ENCODE results near the gene DEFB127. TPM values are rescaled to one million over a fixed set of nuclear protein-coding genes. Genes with fewer than 3 reads are reported as not detected.
"Not testable (repeated sequence)": the region's sequence is repeated elsewhere in the genome, so short reads cannot be mapped to it uniquely, and the experiment has no call there.

The DEFB127 gene, protein sequence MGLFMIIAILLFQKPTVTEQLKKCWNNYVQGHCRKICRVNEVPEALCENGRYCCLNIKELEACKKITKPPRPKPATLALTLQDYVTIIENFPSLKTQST
- not detected for total RNA-seq

DNA sequence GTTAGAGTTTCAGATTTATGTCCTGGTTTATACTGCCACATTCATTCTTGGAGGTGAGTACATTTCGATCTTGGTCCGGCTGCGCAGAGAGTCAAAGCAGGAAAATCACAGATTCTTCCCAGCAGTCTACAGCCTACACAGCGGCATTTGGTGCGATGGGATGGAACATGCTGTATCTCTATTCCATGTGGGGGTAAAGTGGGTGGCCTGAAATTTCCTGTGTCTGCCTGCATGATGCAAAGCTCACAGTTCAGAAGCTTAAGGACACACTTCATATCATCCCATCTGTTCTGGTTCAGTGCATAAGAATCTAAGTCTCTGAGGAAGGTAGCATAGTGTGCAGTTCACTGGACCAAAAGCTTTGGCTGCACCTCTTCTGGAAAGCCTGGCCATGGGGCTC lies at the start of gene DEFB127:
Gene DEFB127, plus strand, starts transcription at position 301 of the 400 bp plus-strand sequence. Its CDS starts 91 bp downstream, at position 392.
- Histone ChIP-seq H3K4me1 (no peaks in the 10 kb centered on the region), H3K27ac (no peak within 1 kb of the TSS), H3K27me3 (peaks cover 5% of the 10 kb centered on the region), H3K4me3 (no peak within 1 kb of the TSS), H3K36me3 (no peaks in the 10 kb centered on the region), H3K9me3 (no peaks in the 10 kb centered on the region)
- 90% methylated on average over 5 of the region's 5 CpGs for WGBS
- TF ChIP-seq POLR2AphosphoS5 (IDR thresholded peaks at IDR 0.05) (no peak), POLR2A (IDR thresholded peaks at IDR 0.05) (no peak), EP300 (IDR thresholded peaks at IDR 0.05) (no peak)
- TF ChIP-seq, protein P1, sequence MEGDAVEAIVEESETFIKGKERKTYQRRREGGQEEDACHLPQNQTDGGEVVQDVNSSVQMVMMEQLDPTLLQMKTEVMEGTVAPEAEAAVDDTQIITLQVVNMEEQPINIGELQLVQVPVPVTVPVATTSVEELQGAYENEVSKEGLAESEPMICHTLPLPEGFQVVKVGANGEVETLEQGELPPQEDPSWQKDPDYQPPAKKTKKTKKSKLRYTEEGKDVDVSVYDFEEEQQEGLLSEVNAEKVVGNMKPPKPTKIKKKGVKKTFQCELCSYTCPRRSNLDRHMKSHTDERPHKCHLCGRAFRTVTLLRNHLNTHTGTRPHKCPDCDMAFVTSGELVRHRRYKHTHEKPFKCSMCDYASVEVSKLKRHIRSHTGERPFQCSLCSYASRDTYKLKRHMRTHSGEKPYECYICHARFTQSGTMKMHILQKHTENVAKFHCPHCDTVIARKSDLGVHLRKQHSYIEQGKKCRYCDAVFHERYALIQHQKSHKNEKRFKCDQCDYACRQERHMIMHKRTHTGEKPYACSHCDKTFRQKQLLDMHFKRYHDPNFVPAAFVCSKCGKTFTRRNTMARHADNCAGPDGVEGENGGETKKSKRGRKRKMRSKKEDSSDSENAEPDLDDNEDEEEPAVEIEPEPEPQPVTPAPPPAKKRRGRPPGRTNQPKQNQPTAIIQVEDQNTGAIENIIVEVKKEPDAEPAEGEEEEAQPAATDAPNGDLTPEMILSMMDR (IDR thresholded peaks at IDR 0.05): no peak
- DNase-seq (ENCODE audit: low spot score in 2 of 2): no peak

DNA sequence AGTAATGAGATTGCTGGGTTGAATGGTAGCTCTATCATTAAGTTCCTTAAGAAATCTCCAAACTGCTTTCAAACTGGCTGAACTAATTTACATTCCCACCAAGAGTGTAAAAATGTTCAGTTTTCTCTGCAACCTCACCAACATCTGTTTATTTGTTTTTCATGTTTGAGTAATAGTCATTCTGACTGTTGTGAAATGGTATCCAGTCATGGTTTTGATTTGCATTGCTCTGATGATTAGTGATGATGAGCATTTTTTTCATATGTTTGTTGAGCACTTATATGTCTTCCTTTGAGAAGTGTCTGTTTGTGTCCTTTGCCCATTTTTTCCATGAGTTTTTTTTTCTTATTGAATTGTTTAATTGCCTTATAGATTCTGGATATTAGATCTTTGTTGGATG lies 44.9 kb upstream of the DEFB127 start:
- no peak for DNase-seq (ENCODE audit: low spot score in 2 of 2)
- Histone ChIP-seq H3K36me3 (no peaks in the 10 kb centered on the region), H3K9me3 (peaks cover 3% of the 10 kb centered on the region), H3K27ac (no peak overlapping the region), H3K27me3 (peaks cover 20% of the 10 kb centered on the region), H3K4me3 (no peak overlapping the region), H3K4me1 (no peaks in the 10 kb centered on the region)
- TF ChIP-seq POLR2AphosphoS5 (IDR thresholded peaks at IDR 0.05): no peak
- no peak for TF ChIP-seq POLR2A (IDR thresholded peaks at IDR 0.05)
- TF ChIP-seq EP300 (IDR thresholded peaks at IDR 0.05): no peak
- TF ChIP-seq, protein P1 (IDR thresholded peaks at IDR 0.05): no peak

DNA sequence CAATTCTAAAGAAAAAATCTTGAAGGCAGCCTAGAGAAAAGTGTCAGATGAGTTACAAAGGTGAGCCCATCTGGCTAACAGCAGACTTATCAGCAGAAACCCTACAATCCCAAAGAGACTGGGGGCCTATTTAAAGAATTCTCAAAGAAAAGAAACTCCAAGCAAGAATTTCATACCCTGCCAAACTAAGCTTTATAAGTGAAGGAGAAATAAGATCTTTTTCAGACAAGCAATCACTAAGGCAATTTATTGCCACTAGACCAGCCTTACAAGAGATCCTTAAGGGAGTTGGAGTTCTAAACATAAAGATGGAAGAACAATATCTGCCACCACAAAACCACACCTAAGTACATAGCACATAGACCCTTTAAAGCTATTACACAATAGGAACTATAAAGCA lies 39.7 kb upstream of the DEFB127 start:
- no peak for DNase-seq (ENCODE audit: low spot score in 2 of 2)
- no peak overlapping the region for H3K27ac ChIP-seq
- peaks cover 25% of the 10 kb centered on the region for H3K27me3 ChIP-seq
- TF ChIP-seq EP300 (IDR thresholded peaks at IDR 0.05): no peak
- no peak for TF ChIP-seq POLR2AphosphoS5 (IDR thresholded peaks at IDR 0.05)
- TF ChIP-seq, protein P1 (IDR thresholded peaks at IDR 0.05): no peak
- TF ChIP-seq POLR2A (IDR thresholded peaks at IDR 0.05): no peak
- peaks cover 3% of the 10 kb centered on the region for H3K9me3 ChIP-seq
- no peak overlapping the region for H3K4me3 ChIP-seq
- H3K36me3 ChIP-seq: no peaks in the 10 kb centered on the region
- H3K4me1 ChIP-seq: no peaks in the 10 kb centered on the region

DNA sequence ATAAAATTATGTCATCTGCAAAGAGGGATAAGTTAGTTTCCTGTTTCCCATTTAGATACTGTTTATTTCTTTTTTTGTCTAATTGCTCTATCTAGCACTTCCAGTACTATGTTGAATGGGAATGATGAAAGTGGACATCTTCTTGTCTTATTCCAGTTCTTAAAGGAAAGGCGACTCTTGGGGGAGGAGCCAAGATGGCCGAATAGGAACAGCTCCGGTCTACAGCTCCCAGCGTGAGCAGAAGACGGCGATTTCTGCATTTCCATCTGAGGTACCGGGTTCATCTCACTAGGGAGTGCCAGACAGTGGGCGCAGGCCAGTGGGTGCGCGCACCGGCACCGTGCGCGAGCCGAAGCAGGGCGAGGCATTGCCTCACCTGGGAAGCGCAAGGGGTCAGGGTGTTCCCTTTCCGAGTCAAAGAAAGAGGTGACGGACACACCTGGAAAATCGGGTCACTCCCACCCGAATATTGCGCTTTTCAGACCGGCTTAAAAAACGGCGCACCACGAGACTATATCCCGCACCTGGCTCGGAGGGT lies 27.4 kb upstream of the DEFB127 start:
- not testable (repeated sequence) for H3K4me1 ChIP-seq; DNase-seq (ENCODE audit: low spot score in 2 of 2); H3K9me3 ChIP-seq; H3K27me3 ChIP-seq; H3K4me3 ChIP-seq; H3K27ac ChIP-seq; H3K36me3 ChIP-seq
- WGBS: 84% methylated on average over 21 of the region's 28 CpGs

DNA sequence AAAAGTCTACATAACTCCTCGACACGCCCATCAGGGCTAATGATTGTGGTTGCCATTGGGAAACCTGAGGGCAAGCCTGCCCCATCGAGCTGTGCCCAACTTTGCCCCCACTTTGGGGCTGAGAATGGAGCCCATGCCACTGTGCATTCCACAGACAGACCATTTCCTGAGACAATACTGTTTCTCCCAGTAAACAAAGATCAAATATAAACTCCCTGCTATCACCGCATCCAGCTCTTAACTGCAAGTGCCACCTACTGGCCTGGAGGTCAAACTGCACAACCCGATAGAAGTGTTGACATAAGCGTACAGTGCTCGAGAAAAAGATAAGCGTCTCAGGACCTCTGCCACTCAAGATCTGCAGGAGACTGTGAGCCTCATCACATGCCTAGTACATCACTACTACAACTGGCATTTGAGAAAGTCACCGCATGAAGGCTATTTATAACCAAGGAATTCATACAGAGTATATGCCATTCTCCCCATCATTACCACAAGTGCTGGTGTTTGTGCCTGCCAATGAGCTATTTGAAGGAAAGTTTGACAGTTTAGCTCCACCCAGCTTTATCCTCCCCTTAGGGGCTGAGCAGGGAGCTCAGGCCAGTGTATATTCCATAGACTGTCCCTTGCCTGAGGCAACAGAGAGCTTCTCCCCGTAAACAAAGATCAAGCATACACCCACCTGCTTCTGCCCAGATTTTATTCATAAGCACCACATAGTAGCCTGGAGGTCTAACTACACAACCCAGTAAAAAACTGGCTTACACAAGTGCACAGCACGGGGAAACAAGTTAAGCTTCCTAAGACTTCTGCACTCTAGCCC lies 19.4 kb upstream of the DEFB127 start:
- 83% methylated on average over 11 of the region's 11 CpGs for WGBS
- H3K27me3 ChIP-seq: peaks cover 24% of the 10 kb centered on the region
- no peak for TF ChIP-seq EP300 (IDR thresholded peaks at IDR 0.05)
- TF ChIP-seq, protein P1 (IDR thresholded peaks at IDR 0.05): no peak
- no peak for TF ChIP-seq POLR2A (IDR thresholded peaks at IDR 0.05)
- TF ChIP-seq POLR2AphosphoS5 (IDR thresholded peaks at IDR 0.05): no peak
- H3K36me3 ChIP-seq: no peaks in the 10 kb centered on the region
- DNase-seq (ENCODE audit: low spot score in 2 of 2): no peak
- no peaks in the 10 kb centered on the region for H3K9me3 ChIP-seq
- H3K4me3 ChIP-seq: no peak overlapping the region
- H3K27ac ChIP-seq: no peak overlapping the region
- H3K4me1 ChIP-seq: no peaks in the 10 kb centered on the region

Data from suprapubic skin (tissue), 4 donors.